GM19043 (cell line): ENCODE data around the gene KLHL35.
"Not testable (repeated sequence)": the region's sequence is repeated elsewhere in the genome, so short reads cannot be mapped to it uniquely, and the experiment has no call there.

Experiments
- ATAC-seq: cut with Tn5 transposase; IDR thresholded peaks from one replicate; pipeline ENCODE4 v1.9.1; 2021; ENCODE audit warnings: low read depth; ENCODE audit not compliant: unreplicated experiment

The KLHL35 gene

DNA sequence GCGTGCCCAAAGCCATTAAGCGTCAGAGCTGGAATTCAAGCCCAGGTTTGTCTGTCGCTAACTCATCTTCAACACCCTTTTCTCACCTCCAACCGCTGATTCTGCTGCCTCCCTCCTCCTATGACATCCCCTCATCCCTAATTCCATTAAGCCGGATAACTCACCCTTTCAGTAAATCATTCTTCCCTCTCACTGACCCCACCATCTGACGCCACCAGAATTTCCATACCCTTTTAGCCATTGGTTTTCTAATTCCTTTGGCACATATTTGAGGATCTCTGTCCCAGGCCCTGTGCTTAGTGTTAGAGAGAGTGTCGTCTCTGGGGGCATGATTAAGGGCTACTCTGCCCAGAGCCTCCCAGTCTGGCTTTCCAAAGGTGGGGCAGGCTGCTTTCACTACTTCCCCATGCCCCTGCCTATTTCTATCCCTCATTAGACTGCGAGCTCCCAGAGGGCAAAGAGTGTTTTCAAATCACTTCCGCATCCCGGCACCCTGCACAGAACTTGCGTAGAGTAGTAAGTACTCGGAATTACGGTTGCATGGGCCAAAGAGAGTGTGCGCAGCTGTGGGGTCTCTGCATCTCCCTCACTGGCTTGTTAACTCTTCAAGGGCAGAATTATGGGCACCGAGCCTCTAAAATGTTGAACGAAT is 3.9 kb downstream of the KLHL35 start:
- ATAC-seq = no peak

GRCh38 chr11:75428281-75428724 is 4.7 kb downstream of the KLHL35 start:
- ATAC-seq = peak; percentile 47

GRCh38 chr11:75427181-75427580 is 5.8 kb downstream of the KLHL35 start:
- no peak for ATAC-seq

DNA sequence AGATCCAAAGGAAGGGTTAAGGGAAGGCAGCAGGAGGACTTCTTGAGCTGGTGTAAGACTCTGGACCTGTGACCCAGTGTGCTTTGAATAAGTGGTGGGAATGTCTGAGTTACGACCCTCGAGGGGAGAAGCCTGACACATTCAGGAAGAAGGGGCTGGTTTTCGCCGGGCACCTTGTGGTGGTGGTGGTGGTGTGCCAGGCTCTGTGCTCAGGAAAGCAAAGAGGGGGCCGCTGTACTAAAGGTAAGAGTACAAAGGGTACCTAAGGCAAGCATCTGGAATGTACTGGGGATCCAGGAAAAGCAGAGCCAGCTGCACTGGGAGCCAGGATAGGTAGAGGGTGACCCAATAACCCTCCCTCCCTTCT is 6.3 kb downstream of the KLHL35 start:
- no peak for ATAC-seq

- ATAC-seq = no peak
Measured at GRCh38 chr11:75425422-75425821, 7.6 kb downstream of the KLHL35 start.

DNA sequence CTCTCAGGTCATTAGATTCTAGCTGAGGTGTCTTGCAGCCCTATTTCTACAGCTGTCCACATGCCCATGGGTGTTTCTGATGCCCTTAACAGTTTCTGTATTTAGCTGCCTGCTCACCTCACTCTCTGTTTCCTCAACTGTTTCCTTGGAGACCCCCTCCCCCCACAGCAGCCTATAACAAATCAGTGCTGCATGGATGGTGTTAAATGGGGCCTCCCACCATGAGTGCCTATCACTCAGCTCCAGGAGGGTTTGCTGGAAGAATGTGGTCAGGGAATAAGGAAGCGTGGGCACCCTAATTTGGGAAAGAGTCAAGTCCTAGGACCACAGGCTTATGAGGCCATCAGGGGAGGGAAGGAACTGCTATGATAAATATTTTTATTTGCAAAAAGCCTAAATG is 8.6 kb downstream of the KLHL35 start:
- no peak for ATAC-seq

GRCh38 chr11:75423721-75424120 is 9.3 kb downstream of the KLHL35 start:
- no peak for ATAC-seq

DNA sequence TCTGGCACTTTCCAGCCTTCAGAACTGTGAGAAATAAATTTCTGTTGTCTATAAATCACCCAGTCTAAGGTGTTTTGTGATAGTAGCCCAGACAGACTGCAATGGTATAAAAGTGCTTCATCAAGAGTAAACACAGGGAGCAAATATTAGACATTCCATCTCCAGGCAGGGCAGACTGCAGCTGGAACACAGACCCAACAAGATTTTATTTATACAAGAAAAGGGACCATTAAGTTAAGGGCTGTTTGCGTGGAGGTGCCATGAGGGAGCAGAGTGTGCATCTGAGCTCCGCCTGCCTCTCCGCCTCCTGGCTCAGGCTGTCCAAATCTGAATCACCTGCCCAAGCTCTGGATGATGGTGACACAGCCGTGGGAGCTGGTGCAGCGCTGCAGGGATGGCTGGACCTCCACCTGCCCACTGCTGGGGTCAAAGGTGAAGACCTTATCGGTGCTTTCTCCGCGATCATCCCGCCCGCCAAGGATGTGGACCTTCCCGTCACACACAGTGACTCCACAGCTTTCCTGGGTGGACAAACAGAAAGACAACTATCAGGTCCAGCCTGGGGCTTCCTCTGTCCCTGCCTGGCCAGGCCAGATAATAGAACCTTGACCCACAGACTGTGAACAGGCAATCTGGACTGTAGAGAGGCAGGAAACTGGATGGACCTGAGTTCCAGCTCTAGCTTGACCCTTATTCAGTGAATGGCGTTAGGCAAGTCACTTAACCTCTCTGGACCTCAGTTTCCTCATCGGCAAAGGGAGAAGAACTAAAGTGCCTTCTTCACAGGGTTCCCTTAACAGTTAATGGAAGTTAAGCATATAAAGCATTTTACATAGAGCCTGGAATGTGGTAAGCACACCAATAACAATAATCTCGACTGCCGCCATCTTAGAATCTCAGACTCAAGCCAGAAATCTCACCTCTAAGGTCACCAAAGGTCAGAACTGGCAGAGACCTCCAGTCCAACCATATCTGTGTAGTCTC is 10.5 kb downstream of the KLHL35 start:
- no peak for ATAC-seq

DNA sequence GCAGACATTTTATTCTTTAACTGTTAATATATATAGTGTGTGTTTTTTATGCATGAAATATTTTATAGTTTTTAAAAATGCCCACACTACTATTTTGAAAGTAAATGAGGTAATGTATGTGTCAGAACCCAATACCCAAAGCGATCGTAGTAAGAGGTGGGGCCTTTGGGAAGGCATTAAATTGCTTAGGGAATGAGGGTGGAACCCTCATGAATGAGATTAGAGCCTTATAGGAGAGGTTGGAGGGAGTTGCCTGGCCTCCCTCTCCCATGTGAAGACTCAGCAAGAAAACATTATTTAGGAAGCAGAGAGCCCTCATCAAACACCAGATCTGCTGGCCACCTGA is 11.1 kb downstream of the KLHL35 start:
- ATAC-seq = no peak

- no peak for ATAC-seq
Measured at GRCh38 chr11:75421035-75421602, 11.9 kb downstream of the KLHL35 start.

DNA sequence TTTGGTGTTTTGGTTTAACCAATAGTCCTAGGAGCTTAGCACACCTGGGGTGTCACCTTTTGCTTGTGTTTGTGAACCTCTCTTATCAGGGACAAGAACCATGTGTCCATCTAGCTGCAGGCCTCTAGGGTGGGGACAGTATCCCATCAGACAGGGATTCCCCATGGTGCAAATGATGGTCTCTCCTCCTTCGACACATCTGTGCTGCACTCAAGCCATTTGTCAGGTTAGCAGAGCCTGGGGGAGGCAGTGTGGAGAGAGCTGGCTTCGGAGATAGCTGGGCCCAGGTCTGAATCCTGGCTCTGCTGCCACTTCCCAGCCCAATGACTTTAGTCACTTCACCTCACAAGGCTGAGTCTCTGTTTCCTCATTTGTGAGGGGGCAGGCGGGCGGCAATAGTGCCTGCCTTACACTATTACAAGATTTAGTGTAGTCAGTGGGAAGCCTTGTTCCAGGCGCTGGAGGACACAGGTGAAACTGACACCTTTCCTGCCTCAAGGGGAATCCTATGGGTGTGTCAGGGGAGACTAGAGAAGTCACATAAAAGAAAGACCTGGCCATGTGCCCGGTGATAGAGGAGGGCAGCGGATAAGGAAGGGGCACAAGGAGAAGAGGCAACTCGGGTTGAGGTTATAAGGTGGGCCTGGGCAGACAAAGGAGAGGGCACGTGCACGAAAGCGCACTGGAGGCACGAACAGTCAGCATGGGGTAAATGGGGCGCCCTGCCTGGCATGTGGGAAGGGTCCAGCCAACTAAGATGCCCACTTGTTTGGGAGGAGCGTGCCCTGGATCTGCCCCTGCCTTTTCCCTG is 12.6 kb downstream of the KLHL35 start:
- ATAC-seq = no peak

GRCh38 chr11:75413864-75414263 is 19.1 kb downstream of the KLHL35 start:
- no peak for ATAC-seq

- ATAC-seq = not testable (repeated sequence)
Measured at GRCh38 chr11:75413146-75413545, 19.9 kb downstream of the KLHL35 start.

DNA sequence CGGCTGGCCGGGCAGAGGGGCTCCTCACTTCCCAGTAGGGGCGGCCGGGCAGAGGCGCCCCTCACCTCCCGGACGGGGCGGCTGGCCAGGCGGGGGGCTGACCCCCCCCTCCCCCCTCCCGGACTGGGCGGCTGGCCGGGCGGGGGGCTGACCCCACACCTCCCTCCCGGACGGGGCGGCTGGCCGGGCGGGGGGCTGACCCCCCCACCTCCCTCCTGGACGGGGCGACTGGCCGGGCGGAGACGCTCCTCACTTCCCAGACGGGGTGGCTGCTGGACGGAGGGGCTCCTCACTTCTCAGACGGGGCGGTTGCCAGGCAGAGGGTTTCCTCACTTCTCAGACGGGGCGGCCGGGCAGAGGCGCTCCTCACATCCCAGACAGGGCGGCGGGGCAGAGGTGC is 23.0 kb downstream of the KLHL35 start:
- ATAC-seq = not testable (repeated sequence)

- ATAC-seq = no peak
Measured at GRCh38 chr11:75408957-75409219, 24.1 kb downstream of the KLHL35 start.

DNA sequence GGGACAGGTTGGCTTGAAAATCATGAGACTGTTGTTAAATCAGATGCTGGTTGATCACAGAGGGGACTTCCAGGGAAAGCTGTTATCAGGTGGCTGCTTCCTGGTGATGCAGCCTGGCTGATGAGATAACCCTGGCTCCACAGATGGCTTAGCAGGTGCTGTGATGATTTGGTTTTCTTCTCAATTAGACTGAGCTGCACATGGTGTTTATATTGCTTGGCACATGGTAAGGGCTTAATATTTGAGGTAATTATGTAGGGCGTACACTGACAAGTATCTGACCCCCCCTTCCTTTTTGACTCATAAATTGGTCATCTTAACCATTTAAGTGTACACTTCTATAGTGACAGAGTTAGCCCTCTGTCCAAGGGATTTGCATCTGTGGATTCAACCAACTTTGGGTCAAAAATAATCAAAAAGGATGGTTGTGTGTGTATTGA is 26.6 kb downstream of the KLHL35 start:
- ATAC-seq = no peak

GRCh38 chr11:75403983-75404658 is 28.9 kb downstream of the KLHL35 start:
- no peak for ATAC-seq

GRCh38 chr11:75403037-75403436 is 30.0 kb downstream of the KLHL35 start:
- ATAC-seq = no peak

DNA sequence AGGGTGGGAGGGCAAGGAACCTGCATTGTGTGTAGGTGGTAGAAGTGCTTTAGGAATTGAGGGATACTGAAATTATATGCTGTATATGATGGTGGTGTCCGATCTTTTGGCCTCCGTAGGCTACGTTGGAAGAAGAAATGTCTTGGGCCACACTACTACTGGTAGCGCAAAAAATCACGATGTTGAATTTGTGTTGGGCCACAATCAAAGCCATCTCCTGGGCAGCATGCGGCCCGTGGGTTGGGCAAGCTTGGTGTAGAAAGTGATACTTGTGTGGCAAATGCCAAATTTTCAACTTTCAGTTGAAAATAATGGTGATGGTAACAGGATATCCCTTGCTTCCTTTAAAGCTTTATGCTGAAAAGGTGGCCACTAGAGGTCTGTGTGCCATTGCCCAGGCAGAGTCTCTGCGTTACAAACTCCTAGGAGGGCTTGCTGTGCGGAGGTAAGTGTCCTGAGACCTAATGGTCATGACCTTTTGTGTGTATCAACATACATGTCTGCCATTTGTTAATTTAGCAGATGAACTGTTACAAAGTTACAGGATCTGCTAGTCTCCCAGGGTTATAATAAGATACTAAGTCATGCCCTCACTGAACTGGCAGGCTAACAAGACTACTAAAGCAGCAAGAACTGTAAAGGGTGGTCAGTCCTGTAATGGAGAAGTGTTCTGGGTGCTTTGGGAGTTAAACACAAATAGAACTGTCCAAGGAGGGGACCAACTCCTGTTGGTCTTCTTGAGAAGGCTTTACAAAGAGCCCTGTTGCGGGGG is 30.8 kb downstream of the KLHL35 start:
- ATAC-seq = no peak
